Suprapubic skin (tissue), 4 donors: ENCODE data around the gene CISD1. TPM values are rescaled to one million over a fixed set of nuclear protein-coding genes. Genes with fewer than 3 reads are reported as not detected.
"Not testable (repeated sequence)": the region's sequence is repeated elsewhere in the genome, so short reads cannot be mapped to it uniquely, and the experiment has no call there.

Experiments
- DNase-seq, 2 donors: peaks; one replicate each; pipeline ENCODE4 v3.0.0-alpha.2; 2019; ENCODE audit warnings: low spot score in 2 of 2
- H3K27ac ChIP-seq: fragments of 200-600 bp; sonication (generic); one replicate; pipeline ENCODE4 v1.5.1; 2019
- H3K27me3 ChIP-seq: fragments of 200-600 bp; sonication (generic); one replicate; pipeline ENCODE4 v1.5.1; 2019
- H3K36me3 ChIP-seq: fragments of 200-600 bp; sonication (generic); one replicate; pipeline ENCODE4 v1.5.1; 2019
- H3K4me1 ChIP-seq: fragments of 200-600 bp; sonication (generic); one replicate; pipeline ENCODE4 v1.5.1; 2019
- H3K4me3 ChIP-seq: fragments of 200-600 bp; sonication (generic); one replicate; pipeline ENCODE4 v1.5.1; 2019; ENCODE audit warnings: mild to moderate bottlenecking
- H3K9me3 ChIP-seq: fragments of 200-600 bp; sonication (generic); one replicate; pipeline ENCODE4 v1.5.1; 2019
- EP300 ChIP-seq: sonication (generic); formaldehyde crosslinking; IDR thresholded peaks from one replicate; pipeline ENCODE4 v1.6.1; 2017; ENCODE audit warnings: antibody characterized with exemption
- POLR2A ChIP-seq, 2 donors: fragments of 450-650 bp; IDR thresholded peaks; one replicate each; pipeline ENCODE4 v1.6.1; 2017; ENCODE audit warnings: antibody characterized with exemption in 2 of 2, mild to moderate bottlenecking in 2 of 2, moderate library complexity in 2 of 2
- POLR2AphosphoS5 ChIP-seq, 3 donors: sonication (generic); formaldehyde crosslinking; IDR thresholded peaks; one replicate each; pipeline ENCODE4 v1.6.1; 2017; ENCODE audit warnings: antibody characterized with exemption in 3 of 3
- WGBS: methylation state at CpG from one replicate; pipeline ENCODE4 v1.1.5; 2018; 5-methylcytosine and 5-hydroxymethylcytosine counted together
- total RNA-seq, 4 donors: library from RNA; depleted of rRNA; stranded (reverse); fragments of >200 nt; gene quantifications; one replicate each; pipeline ENCODE4 v1.1.0, GENCODE V29; 2016
- TF ChIP-seq, protein P1 (sequence below), 2 donors: fragments of 200-600 bp in 1 of 2; fragments of 450-650 bp in 1 of 2; sonication (generic) in 1 of 2; IDR thresholded peaks; one replicate each; pipeline ENCODE4 v1.5.1; 2016 to 2019; ENCODE audit warnings: antibody characterized with exemption in 2 of 2, mild to moderate bottlenecking in 1 of 2, moderate library complexity in 1 of 2

Gene CISD1
- total RNA-seq: 10 to 100 TPM; 12.6 to 22.7 (median 18.2) TPM

DNA sequence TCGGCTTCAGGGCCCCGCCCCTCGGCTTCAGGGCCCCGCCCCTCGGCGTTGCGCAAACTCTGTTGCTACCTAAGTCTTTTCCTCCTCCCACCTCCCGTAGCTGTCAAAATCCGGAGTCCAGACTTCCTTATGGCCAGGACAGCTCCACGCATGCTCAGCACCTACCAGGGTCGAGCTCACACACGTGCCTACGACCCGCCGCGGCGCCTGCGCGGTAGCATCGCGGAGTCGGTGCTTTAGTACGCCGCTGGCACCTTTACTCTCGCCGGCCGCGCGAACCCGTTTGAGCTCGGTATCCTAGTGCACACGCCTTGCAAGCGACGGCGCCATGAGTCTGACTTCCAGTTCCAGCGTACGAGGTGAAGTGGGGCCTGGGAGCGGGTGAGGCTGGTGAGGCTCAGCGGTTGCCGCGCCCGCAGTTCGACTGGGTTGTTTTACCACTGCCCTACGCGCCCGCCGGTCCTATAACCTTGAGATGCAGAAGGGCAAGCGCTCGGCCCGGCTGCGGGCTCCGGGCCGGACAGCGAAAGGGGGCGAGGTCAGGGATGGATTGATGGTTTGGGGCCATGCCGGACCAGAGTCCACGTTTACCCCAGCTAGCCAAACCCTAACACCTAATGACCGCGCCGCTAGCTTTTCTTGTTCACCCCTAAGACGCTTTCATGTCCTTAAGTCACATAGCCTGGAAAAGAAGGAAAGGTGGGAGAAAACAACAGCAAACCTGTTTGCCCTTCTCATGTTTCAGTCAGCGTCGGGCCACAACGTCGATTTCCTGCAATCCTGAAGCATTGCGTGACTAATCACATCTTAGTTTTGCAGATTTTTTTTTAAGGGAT lies at the start of gene CISD1:
Gene CISD1, plus strand, starts transcription at position 217 of the 836 bp plus-strand sequence. Its CDS starts 112 bp downstream, at position 329.
- H3K27ac ChIP-seq: peak within 1 kb of the TSS; percentile 99
- no peaks in the 10 kb centered on the region for H3K36me3 ChIP-seq
- H3K4me3 ChIP-seq: peak within 1 kb of the TSS; percentile 86
- H3K27me3 ChIP-seq: no peaks in the 10 kb centered on the region
- under 1% methylated on average over 36 of the region's 66 CpGs for WGBS
- TF ChIP-seq POLR2A (IDR thresholded peaks at IDR 0.05) (peak in 1 of 2 donors; percentile 25), POLR2AphosphoS5 (IDR thresholded peaks at IDR 0.05) (peak in 2 of 3 donors; percentile 46 to 48), EP300 (no peak)
- TF ChIP-seq, protein P1, sequence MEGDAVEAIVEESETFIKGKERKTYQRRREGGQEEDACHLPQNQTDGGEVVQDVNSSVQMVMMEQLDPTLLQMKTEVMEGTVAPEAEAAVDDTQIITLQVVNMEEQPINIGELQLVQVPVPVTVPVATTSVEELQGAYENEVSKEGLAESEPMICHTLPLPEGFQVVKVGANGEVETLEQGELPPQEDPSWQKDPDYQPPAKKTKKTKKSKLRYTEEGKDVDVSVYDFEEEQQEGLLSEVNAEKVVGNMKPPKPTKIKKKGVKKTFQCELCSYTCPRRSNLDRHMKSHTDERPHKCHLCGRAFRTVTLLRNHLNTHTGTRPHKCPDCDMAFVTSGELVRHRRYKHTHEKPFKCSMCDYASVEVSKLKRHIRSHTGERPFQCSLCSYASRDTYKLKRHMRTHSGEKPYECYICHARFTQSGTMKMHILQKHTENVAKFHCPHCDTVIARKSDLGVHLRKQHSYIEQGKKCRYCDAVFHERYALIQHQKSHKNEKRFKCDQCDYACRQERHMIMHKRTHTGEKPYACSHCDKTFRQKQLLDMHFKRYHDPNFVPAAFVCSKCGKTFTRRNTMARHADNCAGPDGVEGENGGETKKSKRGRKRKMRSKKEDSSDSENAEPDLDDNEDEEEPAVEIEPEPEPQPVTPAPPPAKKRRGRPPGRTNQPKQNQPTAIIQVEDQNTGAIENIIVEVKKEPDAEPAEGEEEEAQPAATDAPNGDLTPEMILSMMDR (IDR thresholded peaks at IDR 0.05): no peak
- no peaks in the 10 kb centered on the region for H3K9me3 ChIP-seq
- peak; percentile 95 to 97 for DNase-seq
- peaks cover 45% of the 10 kb centered on the region for H3K4me1 ChIP-seq

DNA sequence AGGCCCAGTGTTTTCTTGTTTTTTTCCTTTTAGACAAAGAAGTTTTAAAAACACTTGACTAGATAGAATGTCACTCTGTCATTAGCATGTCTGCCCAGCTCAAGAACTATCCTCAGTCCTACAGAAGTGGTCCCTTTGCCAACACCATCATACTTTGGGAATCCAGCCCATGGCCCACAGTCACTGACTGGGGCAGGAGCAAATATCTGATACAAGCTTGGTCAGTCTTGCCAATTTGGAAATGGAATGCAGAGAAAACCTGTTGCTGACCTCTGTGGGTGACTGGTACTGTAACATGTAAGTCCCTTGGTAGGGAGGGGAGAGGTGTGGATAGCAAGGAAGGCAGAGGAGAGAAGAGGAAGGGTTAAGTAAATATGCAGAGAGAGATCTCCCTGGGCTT lies 49.1 kb upstream of the CISD1 start:
- H3K27me3 ChIP-seq: no peaks in the 10 kb centered on the region
- TF ChIP-seq POLR2A (IDR thresholded peaks at IDR 0.05) (no peak), POLR2AphosphoS5 (IDR thresholded peaks at IDR 0.05) (no peak), EP300 (no peak)
- TF ChIP-seq, protein P1 (IDR thresholded peaks at IDR 0.05): no peak
- H3K36me3 ChIP-seq: peaks cover 7% of the 10 kb centered on the region
- H3K4me3 ChIP-seq: no peak overlapping the region
- H3K27ac ChIP-seq: no peak overlapping the region
- no peaks in the 10 kb centered on the region for H3K4me1 ChIP-seq
- no peaks in the 10 kb centered on the region for H3K9me3 ChIP-seq
- DNase-seq: no peak

DNA sequence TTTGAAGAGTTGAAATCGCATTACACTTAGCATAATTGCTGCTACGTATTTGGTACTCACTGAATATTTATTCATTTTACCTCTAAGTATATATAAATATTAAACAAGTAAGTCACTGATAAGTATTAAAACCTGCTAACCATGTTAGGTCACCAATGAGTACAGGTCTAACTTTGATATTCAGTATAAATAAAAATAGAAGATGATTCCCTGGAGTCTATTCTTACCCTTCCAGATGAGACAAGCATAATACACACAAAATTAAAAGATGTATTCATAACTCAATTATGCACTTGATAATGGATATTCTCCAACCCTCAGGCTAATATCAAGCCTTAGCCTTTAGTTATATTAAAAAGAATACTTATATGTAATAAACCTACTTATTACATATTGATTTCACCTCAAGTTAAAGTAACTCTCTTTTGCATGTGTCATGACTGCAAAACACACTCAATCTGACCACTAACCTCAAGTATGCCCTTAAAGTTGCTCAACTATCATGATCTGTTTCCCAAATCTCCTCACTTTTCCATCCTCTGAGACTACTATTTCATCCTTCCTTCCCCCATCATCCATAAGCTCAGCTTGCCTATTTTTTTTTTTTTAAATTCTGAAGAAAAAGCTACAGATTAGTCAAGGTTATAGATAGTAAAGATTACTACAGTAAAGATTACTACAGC lies 48.1 kb upstream of the CISD1 start:
- DNase-seq: no peak
- Histone ChIP-seq H3K36me3 (peaks cover 5% of the 10 kb centered on the region), H3K4me1 (no peaks in the 10 kb centered on the region), H3K27me3 (no peaks in the 10 kb centered on the region), H3K4me3 (no peak overlapping the region), H3K9me3 (no peaks in the 10 kb centered on the region), H3K27ac (no peak overlapping the region)
- TF ChIP-seq POLR2A (IDR thresholded peaks at IDR 0.05) (no peak), POLR2AphosphoS5 (IDR thresholded peaks at IDR 0.05) (no peak), EP300 (no peak)
- TF ChIP-seq, protein P1 (IDR thresholded peaks at IDR 0.05): no peak
- 97% methylated on average over 2 of the region's 2 CpGs for WGBS

DNA sequence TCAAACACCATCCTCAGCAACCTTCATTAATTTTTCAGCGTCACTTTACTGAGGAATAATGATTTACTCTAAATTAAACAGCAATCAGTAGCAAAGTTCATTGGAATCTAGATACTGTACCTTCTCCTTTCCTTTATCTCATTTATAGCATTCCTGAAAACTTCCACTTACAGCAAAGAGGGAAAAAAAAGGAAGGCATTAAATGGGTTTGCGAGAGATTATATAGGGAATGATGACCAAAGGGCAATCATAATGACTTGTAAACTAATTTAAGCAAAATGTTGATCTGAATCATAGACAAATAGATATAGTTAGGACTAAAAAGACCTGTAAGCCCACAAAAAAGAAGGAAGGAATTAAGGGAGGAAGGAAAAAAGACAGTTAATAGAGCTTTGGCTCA lies 43.3 kb upstream of the CISD1 start:
- 93% methylated on average over 2 of the region's 2 CpGs for WGBS
- H3K4me1 ChIP-seq: no peaks in the 10 kb centered on the region
- no peak for TF ChIP-seq EP300
- no peak for TF ChIP-seq POLR2A (IDR thresholded peaks at IDR 0.05)
- TF ChIP-seq POLR2AphosphoS5 (IDR thresholded peaks at IDR 0.05): no peak
- TF ChIP-seq, protein P1 (IDR thresholded peaks at IDR 0.05): no peak
- H3K36me3 ChIP-seq: peaks cover 31% of the 10 kb centered on the region
- H3K27me3 ChIP-seq: no peaks in the 10 kb centered on the region
- no peaks in the 10 kb centered on the region for H3K9me3 ChIP-seq
- H3K27ac ChIP-seq: no peak overlapping the region
- DNase-seq: no peak
- no peak overlapping the region for H3K4me3 ChIP-seq

DNA sequence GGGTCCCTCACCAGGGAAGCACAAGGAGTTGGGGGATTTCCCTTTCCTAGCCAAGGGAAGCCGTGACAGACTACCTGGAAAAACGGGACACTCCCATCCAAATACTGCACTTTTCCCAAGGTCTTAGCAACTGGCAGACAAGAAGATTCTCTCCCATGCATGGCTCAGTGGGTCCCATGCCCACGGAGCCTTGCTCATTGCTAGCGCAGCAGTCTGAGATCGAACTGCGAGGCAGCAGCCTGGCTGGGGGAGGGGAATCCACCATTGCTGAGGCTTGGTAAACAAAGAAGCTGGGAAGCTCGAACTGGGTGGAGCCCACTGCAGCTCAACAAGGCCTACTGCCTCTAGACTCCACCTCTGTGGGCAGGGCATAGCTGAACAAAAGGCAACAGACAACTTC lies 39.1 kb upstream of the CISD1 start:
- peaks cover 44% of the 10 kb centered on the region for H3K36me3 ChIP-seq
- DNase-seq, H3K27ac ChIP-seq, H3K4me3 ChIP-seq, H3K27me3 ChIP-seq, H3K9me3 ChIP-seq, H3K4me1 ChIP-seq: not testable (repeated sequence)
- WGBS: 91% methylated on average over 7 of the region's 7 CpGs
